Naive thymus-derived CD4-positive, alpha-beta T cell (primary cell): ENCODE results near the gene ADGRG6. TPM values are rescaled to one million over a fixed set of nuclear protein-coding genes. Genes with fewer than 3 reads are reported as not detected.

Source experiments
- ATAC-seq: fragments of 150-1000 bp; cut with Tn5 transposase; 2 replicates; pipeline ENCODE4 v1.10.0; 2021; ENCODE audit warnings: mild to moderate bottlenecking, moderate library complexity
- CTCF ChIA-PET: fragments of 350-600 bp; sonication (Branson Sonifier 250); formaldehyde crosslinking; loops from one replicate; lab custom pipeline; 2021; ENCODE audit warnings: antibody characterized with exemption; lab: Charles Lee
- POLR2A ChIA-PET: fragments of 350-600 bp; sonication (Branson Sonifier 250); formaldehyde crosslinking; loops from one replicate; lab custom pipeline; 2021; ENCODE audit warnings: antibody characterized with exemption, inconsistent platforms; lab: Charles Lee
- DNase-seq, 9 donors: peaks; one replicate each; pipeline versions ENCODE4 v3.0.0 to v3.0.0-alpha.2; 2020 to 2022; ENCODE audit warnings: mixed read lengths in 1 of 9
- H3K27ac ChIP-seq: one replicate; pipeline ENCODE4 v1.7.0; 2013; ENCODE audit warnings: mild to moderate bottlenecking, low read depth, low read length, moderate library complexity
- H3K27me3 ChIP-seq, 2 donors: one replicate each; pipeline ENCODE4 v1.7.0; 2013; ENCODE audit warnings: low read length in 2 of 2, mild to moderate bottlenecking in 2 of 2, moderate library complexity in 2 of 2; ENCODE audit not compliant: control insufficient read depth in 2 of 2, insufficient read depth in 2 of 2
- H3K36me3 ChIP-seq, 3 experiments: 1 replicate in 2 of 3; 2 replicates in 1 of 3; pipeline ENCODE4 v1.7.0; 2013; ENCODE audit warnings: low read length in 3 of 3, mild to moderate bottlenecking in 3 of 3, moderate library complexity in 1 of 3; ENCODE audit not compliant: insufficient read depth in 3 of 3, control insufficient read depth in 2 of 3
- H3K4me1 ChIP-seq, 2 donors: one replicate each; pipeline ENCODE4 v1.7.0; 2013; ENCODE audit warnings: low read length in 2 of 2, mild to moderate bottlenecking in 2 of 2, moderate library complexity in 1 of 2; ENCODE audit not compliant: control insufficient read depth in 2 of 2, insufficient read depth in 2 of 2
- H3K4me3 ChIP-seq: 2 replicates; pipeline ENCODE4 v1.7.0; 2013; ENCODE audit warnings: mild to moderate bottlenecking, low read length
- H3K9me3 ChIP-seq, 3 experiments: 1 replicate in 2 of 3; 2 replicates in 1 of 3; pipeline ENCODE4 v1.7.0; 2013; ENCODE audit warnings: low read length in 3 of 3; ENCODE audit not compliant: control insufficient read depth in 2 of 3
- H3K27ac Mint-ChIP-seq, 9 donors: one replicate each; pipeline ENCODE4 v1.8.0; 2020 to 2022; ENCODE audit warnings: mixed read lengths in 9 of 9, mild to moderate bottlenecking in 8 of 9, moderate library complexity in 5 of 9, inconsistent platforms in 2 of 9
- H3K27me3 Mint-ChIP-seq, 5 donors: one replicate each; pipeline ENCODE4 v1.8.0; 2021 to 2022; ENCODE audit warnings: mixed read lengths in 5 of 5, mild to moderate bottlenecking in 1 of 5
- H3K36me3 Mint-ChIP-seq, 5 donors: one replicate each; pipeline ENCODE4 v1.8.0; 2020 to 2022; ENCODE audit warnings: mixed read lengths in 5 of 5, mild to moderate bottlenecking in 3 of 5, inconsistent platforms in 1 of 5
- H3K4me1 Mint-ChIP-seq, 7 donors: one replicate each; pipeline ENCODE4 v1.8.0; 2020 to 2022; ENCODE audit warnings: mixed read lengths in 7 of 7, mild to moderate bottlenecking in 3 of 7, inconsistent platforms in 1 of 7
- H3K4me3 Mint-ChIP-seq, 10 donors: one replicate each; pipeline ENCODE4 v1.8.0; 2020 to 2022; ENCODE audit warnings: mild to moderate bottlenecking in 10 of 10, mixed read lengths in 10 of 10, moderate library complexity in 6 of 10, inconsistent platforms in 2 of 10
- H3K9me3 Mint-ChIP-seq, 11 donors: one replicate each; pipeline ENCODE4 v1.8.0; 2020 to 2022; ENCODE audit warnings: mixed read lengths in 11 of 11, mild to moderate bottlenecking in 4 of 11, inconsistent platforms in 1 of 11, moderate library complexity in 1 of 11
- intact Hi-C, 2 donors: fragments of 100-400 bp; cut with micrococcal nuclease; formaldehyde crosslinking; loops; one replicate each; pipeline ENCODE4 v1.15.1; 2023
- polyA plus RNA-seq, 2 donors: library from polyadenylated mRNA; unstranded; fragments of 300-500 nt; fragmentation: Illumina TruSeq; gene quantifications; one replicate each; pipeline ENCODE4 v1.2.3, GENCODE V29; 2021
- total RNA-seq, 6 experiments: library from RNA in 5 of 6; stranded (reverse) in 5 of 6; gene quantifications; 1 replicate in 5 of 6; 2 replicates in 1 of 6; pipeline ENCODE4 v1.2.3 and lab custom pipeline; 2021 to 2026

The ADGRG6 gene
- total and polyA plus RNA-seq, 7 experiments from 2014 or later: 0.02 to 3.6 (median 0.57) TPM; not detected in 2

DNA sequence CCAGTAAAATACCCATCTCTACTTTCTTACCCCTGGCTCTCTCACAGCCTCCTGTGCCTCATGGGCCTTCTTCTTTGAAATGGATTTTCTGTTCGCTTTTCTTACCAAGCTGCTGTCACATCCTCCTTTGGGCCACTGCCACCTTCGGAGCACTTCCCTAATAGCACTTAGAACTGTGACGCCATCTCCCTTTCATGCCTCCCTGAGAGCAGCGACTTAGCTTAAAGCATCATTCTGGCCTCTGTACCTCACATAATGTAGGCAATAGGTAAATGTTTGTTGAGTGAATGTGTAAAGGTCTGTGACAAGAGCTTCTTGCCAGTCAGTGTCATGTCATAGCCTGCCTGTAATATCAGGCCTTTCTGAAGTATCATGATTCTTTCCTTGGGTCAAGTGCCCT is 78.8 kb downstream of the ADGRG6 start:
- ChIA-PET CTCF (interaction anchor here (1.0 kb wide), 1 partner anchor 9 kb away, joined by 3 read pairs; no protein-coding TSS in a partner anchor), POLR2A (no interaction called here)
- Mint-ChIP-seq H3K4me1 (peaks cover 0 to 12% (median 3%) of the 10 kb centered on the region in 7 donors), H3K27ac (no peak overlapping the region), H3K36me3 (no peaks in the 10 kb centered on the region), H3K27me3 (peaks cover 0 to 39% (median 0%) of the 10 kb centered on the region in 5 donors), H3K4me3 (no peak overlapping the region), H3K9me3 (no peaks in the 10 kb centered on the region)
- intact Hi-C loops: no loop called here
- ATAC-seq: peak; percentile 27
- no peaks in the 10 kb centered on the region for H3K27me3 ChIP-seq
- H3K4me1 ChIP-seq: no peaks in the 10 kb centered on the region
- no peaks in the 10 kb centered on the region for H3K36me3 ChIP-seq
- H3K4me3 ChIP-seq: no peak overlapping the region
- no peak overlapping the region for H3K27ac ChIP-seq
- no peaks in the 10 kb centered on the region for H3K9me3 ChIP-seq
- no peak for DNase-seq

GRCh38 chr6:142381181-142381580 is 79.4 kb downstream of the ADGRG6 start:
- intact Hi-C loops: no loop called here
- CTCF ChIA-PET: interaction anchor here (1.0 kb wide), 1 partner anchor 8 kb away, joined by 3 read pairs; no protein-coding TSS in a partner anchor
- POLR2A ChIA-PET: no interaction called here
- Mint-ChIP-seq H3K4me3 (no peak overlapping the region), H3K27me3 (peaks cover 0 to 41% (median 0%) of the 10 kb centered on the region in 5 donors), H3K27ac (no peak overlapping the region), H3K36me3 (no peaks in the 10 kb centered on the region), H3K4me1 (peaks cover 0 to 12% (median 3%) of the 10 kb centered on the region in 7 donors), H3K9me3 (no peaks in the 10 kb centered on the region)
- DNase-seq (no peak), ATAC-seq (no peak)
- Histone ChIP-seq H3K4me1 (no peaks in the 10 kb centered on the region), H3K36me3 (no peaks in the 10 kb centered on the region), H3K27ac (no peak overlapping the region), H3K27me3 (no peaks in the 10 kb centered on the region), H3K9me3 (no peaks in the 10 kb centered on the region), H3K4me3 (no peak overlapping the region)

DNA sequence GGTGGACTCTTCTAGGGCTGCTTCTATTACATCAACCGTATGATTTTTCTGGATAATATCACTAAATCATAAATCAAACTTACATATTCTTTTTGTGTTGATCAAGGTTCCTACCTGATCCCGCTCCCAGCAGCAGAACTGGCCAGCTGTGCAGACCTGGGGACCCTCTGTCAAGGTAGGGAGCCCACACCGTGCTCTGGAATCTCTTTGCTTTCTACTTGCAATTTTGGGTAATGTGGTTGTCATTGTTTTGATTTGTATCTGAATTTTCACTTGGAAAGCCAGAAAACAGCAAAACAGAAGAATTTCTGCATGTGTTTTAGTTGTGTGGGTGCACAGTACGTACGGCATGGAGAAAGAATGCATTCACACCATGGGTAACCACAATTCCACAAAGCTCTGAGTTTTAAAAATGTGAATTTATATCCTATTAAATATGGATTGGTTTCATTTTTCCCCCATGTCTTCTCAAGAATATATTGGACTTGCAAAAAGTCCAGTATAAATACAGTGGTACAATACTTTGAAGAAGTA is 80.1 kb downstream of the ADGRG6 start:
- Histone ChIP-seq H3K27ac (no peak overlapping the region), H3K36me3 (no peaks in the 10 kb centered on the region), H3K9me3 (no peaks in the 10 kb centered on the region), H3K4me3 (no peak overlapping the region), H3K27me3 (no peaks in the 10 kb centered on the region), H3K4me1 (no peaks in the 10 kb centered on the region)
- ChIA-PET CTCF (no interaction called here), POLR2A (no interaction called here)
- peaks cover 0 to 12% (median 3%) of the 10 kb centered on the region in 7 donors for H3K4me1 Mint-ChIP-seq
- ATAC-seq (no peak), DNase-seq (no peak)
- H3K27ac Mint-ChIP-seq: no peak overlapping the region
- H3K27me3 Mint-ChIP-seq: peaks cover 0 to 41% (median 0%) of the 10 kb centered on the region in 5 donors
- H3K36me3 Mint-ChIP-seq: no peaks in the 10 kb centered on the region
- no peaks in the 10 kb centered on the region for H3K9me3 Mint-ChIP-seq
- no peak overlapping the region for H3K4me3 Mint-ChIP-seq
- intact Hi-C loops: no loop called here

GRCh38 chr6:142384519-142385254 is 82.9 kb downstream of the ADGRG6 start:
- H3K27ac Mint-ChIP-seq: no peak overlapping the region
- no peak overlapping the region for H3K4me3 Mint-ChIP-seq
- no peaks in the 10 kb centered on the region for H3K36me3 Mint-ChIP-seq
- POLR2A ChIA-PET: no interaction called here
- H3K27me3 Mint-ChIP-seq: peaks cover 0 to 46% (median 0%) of the 10 kb centered on the region in 5 donors
- peaks cover 0 to 3% (median 0%) of the 10 kb centered on the region in 7 donors for H3K4me1 Mint-ChIP-seq
- no peak for ATAC-seq
- no peaks in the 10 kb centered on the region for H3K9me3 ChIP-seq
- no peak for DNase-seq
- no peak overlapping the region for H3K4me3 ChIP-seq
- no peaks in the 10 kb centered on the region for H3K9me3 Mint-ChIP-seq
- intact Hi-C loops: loop anchor here in 1 of 2 donors (5.0 kb wide), 1 partner anchor 67 kb away; no protein-coding TSS in a partner anchor
- no peaks in the 10 kb centered on the region for H3K4me1 ChIP-seq
- no peak overlapping the region for H3K27ac ChIP-seq
- CTCF ChIA-PET: interaction anchor here (0.7 kb wide), 1 partner anchor 177 kb away, joined by 3 read pairs; no protein-coding TSS in a partner anchor
- H3K27me3 ChIP-seq: no peaks in the 10 kb centered on the region
- H3K36me3 ChIP-seq: no peaks in the 10 kb centered on the region

DNA sequence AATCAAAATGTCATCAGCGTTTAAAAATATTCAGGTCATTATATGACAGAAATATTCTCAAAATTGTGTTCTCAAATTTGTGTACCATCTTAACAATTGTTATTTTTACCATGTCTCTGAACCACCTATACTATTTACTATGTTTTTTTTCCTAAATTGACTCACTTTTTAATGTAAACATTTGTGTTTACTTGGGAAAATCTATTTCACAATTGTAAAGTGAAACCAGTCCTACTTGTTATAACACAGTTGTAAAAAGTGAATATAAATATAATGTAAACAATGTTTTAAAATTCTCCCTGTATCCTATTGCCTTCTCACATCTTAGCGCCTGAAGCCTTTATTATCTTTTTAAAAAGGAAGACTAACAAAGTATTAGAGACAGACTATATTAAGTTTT is 83.5 kb downstream of the ADGRG6 start:
- H3K27me3 Mint-ChIP-seq: peaks cover 0 to 45% (median 0%) of the 10 kb centered on the region in 5 donors
- H3K27ac ChIP-seq: no peak overlapping the region
- no peak overlapping the region for H3K4me3 ChIP-seq
- peaks cover 0 to 5% (median 0%) of the 10 kb centered on the region in 7 donors for H3K4me1 Mint-ChIP-seq
- no peak overlapping the region for H3K4me3 Mint-ChIP-seq
- H3K9me3 Mint-ChIP-seq: no peaks in the 10 kb centered on the region
- H3K36me3 ChIP-seq: no peaks in the 10 kb centered on the region
- DNase-seq: no peak
- no peak overlapping the region for H3K27ac Mint-ChIP-seq
- H3K9me3 ChIP-seq: no peaks in the 10 kb centered on the region
- no peaks in the 10 kb centered on the region for H3K36me3 Mint-ChIP-seq
- no peak for ATAC-seq
- intact Hi-C loops: loop anchor here in 1 of 2 donors (5.0 kb wide), 1 partner anchor 68 kb away; no protein-coding TSS in a partner anchor
- ChIA-PET POLR2A (no interaction called here), CTCF (no interaction called here)
- no peaks in the 10 kb centered on the region for H3K4me1 ChIP-seq
- H3K27me3 ChIP-seq: no peaks in the 10 kb centered on the region

GRCh38 chr6:142386657-142387056 is 84.8 kb downstream of the ADGRG6 start:
- Mint-ChIP-seq H3K4me3 (no peak overlapping the region), H3K9me3 (no peaks in the 10 kb centered on the region), H3K36me3 (no peaks in the 10 kb centered on the region), H3K4me1 (peaks cover 0 to 18% (median 8%) of the 10 kb centered on the region in 7 donors), H3K27me3 (peaks cover 0 to 46% (median 0%) of the 10 kb centered on the region in 5 donors), H3K27ac (no peak overlapping the region)
- Histone ChIP-seq H3K27me3 (no peaks in the 10 kb centered on the region), H3K4me3 (no peak overlapping the region), H3K36me3 (no peaks in the 10 kb centered on the region), H3K4me1 (peaks cover 0 to 7% of the 10 kb centered on the region in 2 donors), H3K9me3 (no peaks in the 10 kb centered on the region), H3K27ac (no peak overlapping the region)
- ChIA-PET POLR2A (no interaction called here), CTCF (interaction anchor here (0.6 to 2.3 kb wide), 6 partner anchors 98 to 240 kb away, joined by 3 to 7 read pairs (median 5); partner anchors contain the start of genes NMBR and VTA1)
- intact Hi-C loops: loop anchor here in 1 of 2 donors (5.0 kb wide), 1 partner anchor 69 kb away; no protein-coding TSS in a partner anchor
- ATAC-seq: no peak
- DNase-seq: no peak
